HG03135 (cell line): ENCODE results near the gene TMPRSS11E.
"Not testable (repeated sequence)": the region's sequence is repeated elsewhere in the genome, so short reads cannot be mapped to it uniquely, and the experiment has no call there.

Source experiments
- ATAC-seq: cut with Tn5 transposase; IDR thresholded peaks from one replicate; pipeline ENCODE4 v1.9.1; 2021; ENCODE audit warnings: mild to moderate bottlenecking, moderate library complexity; ENCODE audit not compliant: unreplicated experiment

The TMPRSS11E gene

GRCh38 chr4:68460085-68460484, 12.8 kb downstream of the TMPRSS11E start:
- no peak for ATAC-seq

GRCh38 chr4:68461790-68462189, 14.5 kb downstream of the TMPRSS11E start:
- no peak for ATAC-seq

GRCh38 chr4:68462691-68463090, 15.4 kb downstream of the TMPRSS11E start:
- no peak for ATAC-seq

- no peak for ATAC-seq
Measured at GRCh38 chr4:68463796-68464195, 16.5 kb downstream of the TMPRSS11E start.

GRCh38 chr4:68465058-68465457, 17.8 kb downstream of the TMPRSS11E start:
- ATAC-seq: no peak

- ATAC-seq: no peak
Measured at GRCh38 chr4:68466185-68466584, 18.9 kb downstream of the TMPRSS11E start.

GRCh38 chr4:68466751-68467150, 19.5 kb downstream of the TMPRSS11E start:
- ATAC-seq: no peak

- ATAC-seq: no peak
Measured at GRCh38 chr4:68469482-68469881, 22.2 kb downstream of the TMPRSS11E start.

- no peak for ATAC-seq
Measured at GRCh38 chr4:68476191-68476590, 28.9 kb downstream of the TMPRSS11E start.

GRCh38 chr4:68489338-68489737, 42.1 kb downstream of the TMPRSS11E start:
- no peak for ATAC-seq

GRCh38 chr4:68490826-68491457, 43.7 kb downstream of the TMPRSS11E start:
- ATAC-seq: no peak

- ATAC-seq: no peak
Measured at GRCh38 chr4:68494688-68495087, 47.4 kb downstream of the TMPRSS11E start.

GRCh38 chr4:68498413-68499007, 51.2 kb downstream of the TMPRSS11E start:
- peak; percentile 88 for ATAC-seq

- ATAC-seq: no peak
Measured at GRCh38 chr4:68499021-68499420, 51.8 kb downstream of the TMPRSS11E start.

- ATAC-seq: not testable (repeated sequence)
Measured at GRCh38 chr4:68503462-68503861, 56.2 kb downstream of the TMPRSS11E start.

GRCh38 chr4:68504836-68505235, 57.6 kb downstream of the TMPRSS11E start:
- not testable (repeated sequence) for ATAC-seq

GRCh38 chr4:68505452-68505851, 58.2 kb downstream of the TMPRSS11E start:
- not testable (repeated sequence) for ATAC-seq

GRCh38 chr4:68518889-68519288, 71.6 kb downstream of the TMPRSS11E start:
- no peak for ATAC-seq

GRCh38 chr4:68520985-68521384, 73.7 kb downstream of the TMPRSS11E start:
- ATAC-seq: no peak

GRCh38 chr4:68522232-68522631, 75.0 kb downstream of the TMPRSS11E start:
- not testable (repeated sequence) for ATAC-seq

- ATAC-seq: no peak
Measured at GRCh38 chr4:68535974-68536373, 88.7 kb downstream of the TMPRSS11E start.

- ATAC-seq: no peak
Measured at GRCh38 chr4:68536375-68536774, 89.1 kb downstream of the TMPRSS11E start.

- not testable (repeated sequence) for ATAC-seq
Measured at GRCh38 chr4:68542742-68543141, 95.5 kb downstream of the TMPRSS11E start.
